ENCODE measurements around the gene NR1D2.

Gene NR1D2

GRCh38 chr3:23945663-23945912 is 502 bp downstream of the NR1D2 start:
- Histone ChIP-seq H3K4me3 (ENCODE audit: insufficient read depth, low read depth, low read length) (peak overlapping the region; percentile 64), H3K36me3 (ENCODE audit: control insufficient read depth, insufficient read depth, low read length) (no peaks in the 10 kb centered on the region), H3K27ac (ENCODE audit: insufficient read depth, low read depth, low read length, poor library complexity, severe bottlenecking) (peak overlapping the region; percentile 99), H3K4me1 (ENCODE audit: control insufficient read depth, insufficient read depth, low read length) (peaks cover 13% of the 10 kb centered on the region), H3K27me3 (ENCODE audit: control insufficient read depth, insufficient read depth, low read length, poor library complexity, severe bottlenecking) (no peaks in the 10 kb centered on the region), H3K9me3 (ENCODE audit: control insufficient read depth, low read length) (no peaks in the 10 kb centered on the region)
- WGBS, 2 experiments, result 0% methylated on average over 39 of the region's 39 CpGs

- no peaks in the 10 kb centered on the region for H3K9me3 ChIP-seq (ENCODE audit: control insufficient read depth, low read length)
- peak overlapping the region; percentile 64 for H3K4me3 ChIP-seq (ENCODE audit: insufficient read depth, low read depth, low read length)
- WGBS, 2 experiments, result 0% methylated on average over 87 of the region's 87 CpGs
- no peaks in the 10 kb centered on the region for H3K36me3 ChIP-seq (ENCODE audit: control insufficient read depth, insufficient read depth, low read length)
- H3K4me1 ChIP-seq (ENCODE audit: control insufficient read depth, insufficient read depth, low read length), result peaks cover 13% of the 10 kb centered on the region
- H3K27ac ChIP-seq (ENCODE audit: insufficient read depth, low read depth, low read length, poor library complexity, severe bottlenecking), result peak overlapping the region; percentile 99
- H3K27me3 ChIP-seq (ENCODE audit: control insufficient read depth, insufficient read depth, low read length, poor library complexity, severe bottlenecking), result no peaks in the 10 kb centered on the region
Measured at GRCh38 chr3:23945913-23946687, 1.0 kb downstream of the NR1D2 start.

- Histone ChIP-seq H3K4me1 (ENCODE audit: control insufficient read depth, insufficient read depth, low read length) (peaks cover 9% of the 10 kb centered on the region), H3K27me3 (ENCODE audit: control insufficient read depth, insufficient read depth, low read length, poor library complexity, severe bottlenecking) (no peaks in the 10 kb centered on the region), H3K4me3 (ENCODE audit: insufficient read depth, low read depth, low read length) (no peak overlapping the region), H3K9me3 (ENCODE audit: control insufficient read depth, low read length) (no peaks in the 10 kb centered on the region), H3K36me3 (ENCODE audit: control insufficient read depth, insufficient read depth, low read length) (no peaks in the 10 kb centered on the region), H3K27ac (ENCODE audit: insufficient read depth, low read depth, low read length, poor library complexity, severe bottlenecking) (no peak overlapping the region)
- WGBS, 2 experiments, result 96% methylated on average over 2 of the region's 2 CpGs
Measured at GRCh38 chr3:23948761-23949160, 3.7 kb downstream of the NR1D2 start.

- no peaks in the 10 kb centered on the region for H3K36me3 ChIP-seq (ENCODE audit: control insufficient read depth, insufficient read depth, low read length)
- peaks cover 5% of the 10 kb centered on the region for H3K4me1 ChIP-seq (ENCODE audit: control insufficient read depth, insufficient read depth, low read length)
- no peaks in the 10 kb centered on the region for H3K27me3 ChIP-seq (ENCODE audit: control insufficient read depth, insufficient read depth, low read length, poor library complexity, severe bottlenecking)
- no peaks in the 10 kb centered on the region for H3K9me3 ChIP-seq (ENCODE audit: control insufficient read depth, low read length)
- H3K27ac ChIP-seq (ENCODE audit: insufficient read depth, low read depth, low read length, poor library complexity, severe bottlenecking), result no peak overlapping the region
- H3K4me3 ChIP-seq (ENCODE audit: insufficient read depth, low read depth, low read length), result no peak overlapping the region
Measured at GRCh38 chr3:23949784-23950183, 4.7 kb downstream of the NR1D2 start.

GRCh38 chr3:23950293-23950692 is 5.2 kb downstream of the NR1D2 start:
- Histone ChIP-seq H3K4me1 (ENCODE audit: control insufficient read depth, insufficient read depth, low read length) (peaks cover 5% of the 10 kb centered on the region), H3K27ac (ENCODE audit: insufficient read depth, low read depth, low read length, poor library complexity, severe bottlenecking) (no peak overlapping the region), H3K27me3 (ENCODE audit: control insufficient read depth, insufficient read depth, low read length, poor library complexity, severe bottlenecking) (no peaks in the 10 kb centered on the region), H3K9me3 (ENCODE audit: control insufficient read depth, low read length) (no peaks in the 10 kb centered on the region), H3K4me3 (ENCODE audit: insufficient read depth, low read depth, low read length) (no peak overlapping the region), H3K36me3 (ENCODE audit: control insufficient read depth, insufficient read depth, low read length) (no peaks in the 10 kb centered on the region)

GRCh38 chr3:23952646-23953045 is 7.6 kb downstream of the NR1D2 start:
- H3K9me3 ChIP-seq (ENCODE audit: control insufficient read depth, low read length), result no peaks in the 10 kb centered on the region
- H3K36me3 ChIP-seq (ENCODE audit: control insufficient read depth, insufficient read depth, low read length), result no peaks in the 10 kb centered on the region
- H3K27ac ChIP-seq (ENCODE audit: insufficient read depth, low read depth, low read length, poor library complexity, severe bottlenecking), result no peak overlapping the region
- WGBS, 2 experiments, result 92 to 95% methylated on average over 4 of the region's 4 CpGs
- H3K27me3 ChIP-seq (ENCODE audit: control insufficient read depth, insufficient read depth, low read length, poor library complexity, severe bottlenecking), result no peaks in the 10 kb centered on the region
- no peak overlapping the region for H3K4me3 ChIP-seq (ENCODE audit: insufficient read depth, low read depth, low read length)
- no peaks in the 10 kb centered on the region for H3K4me1 ChIP-seq (ENCODE audit: control insufficient read depth, insufficient read depth, low read length)

- no peak overlapping the region for H3K27ac ChIP-seq (ENCODE audit: insufficient read depth, low read depth, low read length, poor library complexity, severe bottlenecking)
- no peak overlapping the region for H3K4me3 ChIP-seq (ENCODE audit: insufficient read depth, low read depth, low read length)
- no peaks in the 10 kb centered on the region for H3K27me3 ChIP-seq (ENCODE audit: control insufficient read depth, insufficient read depth, low read length, poor library complexity, severe bottlenecking)
- no peaks in the 10 kb centered on the region for H3K9me3 ChIP-seq (ENCODE audit: control insufficient read depth, low read length)
- no peaks in the 10 kb centered on the region for H3K4me1 ChIP-seq (ENCODE audit: control insufficient read depth, insufficient read depth, low read length)
- 100% methylated on average over 1 of the region's 1 CpG; no CpG with 5 or more reads in 1 of the 2 experiments for WGBS, 2 experiments
- H3K36me3 ChIP-seq (ENCODE audit: control insufficient read depth, insufficient read depth, low read length), result no peaks in the 10 kb centered on the region
Measured at GRCh38 chr3:23953523-23953922, 8.4 kb downstream of the NR1D2 start.

GRCh38 chr3:23954144-23954543 is 9.1 kb downstream of the NR1D2 start:
- Histone ChIP-seq H3K36me3 (ENCODE audit: control insufficient read depth, insufficient read depth, low read length) (no peaks in the 10 kb centered on the region), H3K27me3 (ENCODE audit: control insufficient read depth, insufficient read depth, low read length, poor library complexity, severe bottlenecking) (no peaks in the 10 kb centered on the region), H3K27ac (ENCODE audit: insufficient read depth, low read depth, low read length, poor library complexity, severe bottlenecking) (no peak overlapping the region), H3K4me3 (ENCODE audit: insufficient read depth, low read depth, low read length) (no peak overlapping the region), H3K4me1 (ENCODE audit: control insufficient read depth, insufficient read depth, low read length) (no peaks in the 10 kb centered on the region), H3K9me3 (ENCODE audit: control insufficient read depth, low read length) (no peaks in the 10 kb centered on the region)
- WGBS, 2 experiments, result 93 to 98% methylated on average over 4 to 5 of the region's 5 CpGs

- H3K4me1 ChIP-seq (ENCODE audit: control insufficient read depth, insufficient read depth, low read length), result no peaks in the 10 kb centered on the region
- 94 to 98% methylated on average over 3 of the region's 3 CpGs for WGBS, 2 experiments
- H3K9me3 ChIP-seq (ENCODE audit: control insufficient read depth, low read length), result no peaks in the 10 kb centered on the region
- H3K27ac ChIP-seq (ENCODE audit: insufficient read depth, low read depth, low read length, poor library complexity, severe bottlenecking), result no peak overlapping the region
- peaks cover under 1% of the 10 kb centered on the region for H3K36me3 ChIP-seq (ENCODE audit: control insufficient read depth, insufficient read depth, low read length)
- no peaks in the 10 kb centered on the region for H3K27me3 ChIP-seq (ENCODE audit: control insufficient read depth, insufficient read depth, low read length, poor library complexity, severe bottlenecking)
- no peak overlapping the region for H3K4me3 ChIP-seq (ENCODE audit: insufficient read depth, low read depth, low read length)
Measured at GRCh38 chr3:23956701-23957100, 11.6 kb downstream of the NR1D2 start.

GRCh38 chr3:23959135-23959900 is 14.2 kb downstream of the NR1D2 start:
- peaks cover 8% of the 10 kb centered on the region for H3K36me3 ChIP-seq (ENCODE audit: control insufficient read depth, insufficient read depth, low read length)
- H3K27ac ChIP-seq (ENCODE audit: insufficient read depth, low read depth, low read length, poor library complexity, severe bottlenecking), result no peak overlapping the region
- 95 to 96% methylated on average over 6 of the region's 7 CpGs for WGBS, 2 experiments
- H3K4me3 ChIP-seq (ENCODE audit: insufficient read depth, low read depth, low read length), result no peak overlapping the region
- no peaks in the 10 kb centered on the region for H3K4me1 ChIP-seq (ENCODE audit: control insufficient read depth, insufficient read depth, low read length)
- H3K27me3 ChIP-seq (ENCODE audit: control insufficient read depth, insufficient read depth, low read length, poor library complexity, severe bottlenecking), result no peaks in the 10 kb centered on the region
- H3K9me3 ChIP-seq (ENCODE audit: control insufficient read depth, low read length), result no peaks in the 10 kb centered on the region

All from ectodermal cell (in vitro differentiated cells).